Natural killer cell (primary cell): ENCODE measurements around the gene KDM4C. TPM values are rescaled to one million over a fixed set of nuclear protein-coding genes. Genes with fewer than 3 reads are reported as not detected.

ENCODE experiments used
- ATAC-seq, 3 donors: fragments of 150-1000 bp in 2 of 3; fragments of 200-7000 bp in 1 of 3; cut with Tn5 transposase; 1 replicate in 1 of 3; 2 replicates in 2 of 3; pipeline ENCODE4 v1.10.0; 2021; ENCODE audit warnings: mild to moderate bottlenecking in 2 of 3, moderate library complexity in 2 of 3
- DNase-seq, 2 donors: peaks; one replicate each; pipeline versions ENCODE4 v3.0.0 to v3.0.0-alpha.2; 2013 to 2021; ENCODE audit warnings: mixed read lengths in 1 of 2
- H3K27ac ChIP-seq: one replicate; pipeline ENCODE4 v1.5.1; 2013; ENCODE audit warnings: mild to moderate bottlenecking, low read length
- H3K27me3 ChIP-seq: one replicate; pipeline ENCODE4 v1.6.1; 2013; ENCODE audit warnings: low read length; ENCODE audit not compliant: control insufficient read depth, insufficient read depth
- H3K36me3 ChIP-seq: one replicate; pipeline ENCODE4 v1.6.1; 2013; ENCODE audit warnings: low read length; ENCODE audit not compliant: control insufficient read depth, insufficient read depth
- H3K4me1 ChIP-seq: one replicate; pipeline ENCODE4 v1.6.1; 2013; ENCODE audit warnings: low read length; ENCODE audit not compliant: control insufficient read depth, insufficient read depth
- H3K4me3 ChIP-seq: one replicate; pipeline ENCODE4 v1.5.1; 2013; ENCODE audit warnings: low read length
- H3K9me3 ChIP-seq: one replicate; pipeline ENCODE4 v1.6.1; 2013; ENCODE audit warnings: low read length; ENCODE audit not compliant: control insufficient read depth, insufficient read depth
- H3K27ac Mint-ChIP-seq, 2 donors: one replicate each; pipeline ENCODE4 v1.8.0; 2022; ENCODE audit warnings: mild to moderate bottlenecking in 2 of 2, mixed read lengths in 2 of 2, moderate library complexity in 1 of 2
- H3K27me3 Mint-ChIP-seq, 2 donors: one replicate each; pipeline ENCODE4 v1.8.0; 2022; ENCODE audit warnings: low read depth in 2 of 2, mixed read lengths in 2 of 2
- H3K36me3 Mint-ChIP-seq: one replicate; pipeline ENCODE4 v1.8.0; 2022; ENCODE audit warnings: mixed read lengths
- H3K4me1 Mint-ChIP-seq, 2 donors: one replicate each; pipeline ENCODE4 v1.8.0; 2022; ENCODE audit warnings: mixed read lengths in 2 of 2
- H3K4me3 Mint-ChIP-seq: one replicate; pipeline ENCODE4 v1.8.0; 2022; ENCODE audit warnings: mild to moderate bottlenecking, moderate library complexity, mixed read lengths
- H3K9me3 Mint-ChIP-seq, 2 donors: one replicate each; pipeline ENCODE4 v1.8.0; 2022; ENCODE audit warnings: mixed read lengths in 2 of 2
- CTCF ChIP-seq: fragments of 200-600 bp; IDR thresholded peaks from one replicate; pipeline ENCODE4 v1.8.0; 2022; ENCODE audit warnings: antibody characterized with exemption
- WGBS: methylation state at CpG from one replicate; pipeline ENCODE4 v1.1.7; 2013; ENCODE audit warnings: missing lambda C conversion rate; ENCODE audit not compliant: insufficient coverage; 5-methylcytosine and 5-hydroxymethylcytosine counted together
- intact Hi-C: fragments of 100-400 bp; cut with micrococcal nuclease; formaldehyde crosslinking; loops from one replicate; pipeline ENCODE4 v1.14.2; 2022
- total RNA-seq, 4 donors: library from RNA; stranded (reverse); fragments of 120-200 nt in 1 of 4; gene quantifications; one replicate each; pipeline versions ENCODE4 v1.2.3 to v1.2.4, GENCODE V29; 2013 to 2022

Gene KDM4C
- total RNA-seq, 3 donors from 2014 or later (not counting 1 experiment from before 2014, with no cell fraction given), result 115 to 137 (median 116) TPM

- Histone ChIP-seq H3K4me3 (no peak overlapping the region), H3K36me3 (peaks cover 14% of the 10 kb centered on the region), H3K27ac (no peak overlapping the region), H3K9me3 (no peaks in the 10 kb centered on the region), H3K27me3 (no peaks in the 10 kb centered on the region), H3K4me1 (no peaks in the 10 kb centered on the region)
- no peak for DNase-seq
- Mint-ChIP-seq H3K4me3 (no peak overlapping the region), H3K4me1 (peaks cover 7 to 10% of the 10 kb centered on the region in 2 donors), H3K27me3 (no peaks in the 10 kb centered on the region), H3K27ac (peak overlapping the region in 1 of 2 donors; percentile 14), H3K9me3 (no peaks in the 10 kb centered on the region), H3K36me3 (no peaks in the 10 kb centered on the region)
- ATAC-seq, result no peak
- TF ChIP-seq CTCF, result no peak
- intact Hi-C loops, result no loop called here
- WGBS, result 80% methylated on average over 5 of the region's 7 CpGs
Observed at GRCh38 chr9:7055171-7055903, 297.6 kb downstream of the KDM4C start.

DNA sequence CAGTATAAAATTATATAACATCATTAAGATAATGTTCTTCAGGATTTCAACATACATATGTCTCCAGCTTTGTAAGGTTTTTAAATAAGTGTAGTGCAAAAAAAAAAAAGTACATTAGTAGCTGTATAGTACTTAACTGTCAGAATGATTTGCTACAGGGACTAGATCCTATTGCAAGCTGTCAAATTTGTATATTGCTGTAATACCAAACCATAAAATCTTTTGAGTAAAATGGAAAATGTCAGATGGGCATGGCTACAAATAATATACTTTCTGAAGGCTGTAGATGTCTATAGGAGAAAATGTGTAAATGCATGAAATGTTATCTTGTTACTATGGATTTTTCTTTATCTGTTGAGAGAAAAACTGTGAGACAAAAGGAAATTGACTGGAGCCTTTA lies 298.5 kb downstream of the KDM4C start:
- no peak for TF ChIP-seq CTCF
- no peaks in the 10 kb centered on the region for H3K36me3 Mint-ChIP-seq
- H3K4me1 ChIP-seq, result no peaks in the 10 kb centered on the region
- H3K4me1 Mint-ChIP-seq, result peaks cover 10 to 13% of the 10 kb centered on the region in 2 donors
- H3K9me3 ChIP-seq, result no peaks in the 10 kb centered on the region
- H3K27ac Mint-ChIP-seq, result peak overlapping the region in 1 of 2 donors; percentile 14
- no peak overlapping the region for H3K4me3 Mint-ChIP-seq
- intact Hi-C loops, result no loop called here
- ATAC-seq, result no peak
- no peaks in the 10 kb centered on the region for H3K27me3 Mint-ChIP-seq
- H3K36me3 ChIP-seq, result peaks cover 10% of the 10 kb centered on the region
- no peak for DNase-seq
- H3K27me3 ChIP-seq, result no peaks in the 10 kb centered on the region
- no peaks in the 10 kb centered on the region for H3K9me3 Mint-ChIP-seq
- H3K4me3 ChIP-seq, result no peak overlapping the region
- no peak overlapping the region for H3K27ac ChIP-seq

DNA sequence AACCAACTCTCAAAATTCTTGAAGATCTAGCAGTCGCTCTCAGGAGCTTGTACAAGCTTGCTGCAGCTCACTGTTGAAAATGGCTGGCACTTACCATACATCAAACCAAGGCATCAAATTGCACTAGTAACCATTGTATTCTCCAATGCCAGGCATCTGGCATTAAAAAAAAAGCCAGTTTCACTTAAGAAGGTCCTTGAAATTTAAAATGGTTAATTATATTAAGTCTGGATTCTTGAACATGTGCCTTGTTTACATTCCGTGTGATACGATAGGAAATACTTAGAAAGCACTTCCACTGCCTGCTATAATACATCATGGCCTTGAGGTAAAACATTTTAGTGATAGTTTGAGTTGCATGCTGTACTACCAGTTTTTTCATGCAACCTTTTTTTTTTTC lies 300.7 kb downstream of the KDM4C start:
- intact Hi-C loops, result no loop called here
- Histone ChIP-seq H3K4me3 (no peak overlapping the region), H3K36me3 (peaks cover 7% of the 10 kb centered on the region), H3K9me3 (no peaks in the 10 kb centered on the region), H3K27me3 (no peaks in the 10 kb centered on the region), H3K27ac (no peak overlapping the region), H3K4me1 (no peaks in the 10 kb centered on the region)
- Mint-ChIP-seq H3K36me3 (no peaks in the 10 kb centered on the region), H3K4me1 (peaks cover 2 to 10% of the 10 kb centered on the region in 2 donors), H3K27me3 (no peaks in the 10 kb centered on the region), H3K4me3 (no peak overlapping the region), H3K27ac (no peak overlapping the region), H3K9me3 (no peaks in the 10 kb centered on the region)
- ATAC-seq (no peak), DNase-seq (no peak)
- 96% methylated on average over 3 of the region's 3 CpGs for WGBS
- TF ChIP-seq CTCF, result no peak

DNA sequence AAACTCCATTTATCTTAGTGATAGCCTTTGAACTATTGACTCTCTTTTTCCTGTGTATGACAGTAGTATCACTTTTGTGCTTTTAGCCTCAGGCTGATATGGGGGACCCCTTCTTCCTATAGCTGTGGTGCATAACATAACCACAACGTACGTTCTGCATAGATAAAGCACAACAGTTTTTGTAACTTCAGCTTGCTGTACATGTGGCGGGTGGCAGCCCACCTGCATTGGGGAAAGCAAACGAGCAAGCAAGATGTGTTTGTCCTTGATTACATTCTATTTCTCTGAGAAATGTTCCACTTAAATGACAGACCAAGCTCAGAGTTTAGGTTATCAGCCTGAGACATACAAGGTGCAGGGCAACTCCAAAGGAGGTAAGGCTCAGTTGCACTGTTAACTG lies 309.4 kb downstream of the KDM4C start:
- no peak for ATAC-seq
- intact Hi-C loops, result no loop called here
- H3K27me3 ChIP-seq, result no peaks in the 10 kb centered on the region
- no peak overlapping the region for H3K27ac ChIP-seq
- H3K36me3 ChIP-seq, result peaks cover 14% of the 10 kb centered on the region
- H3K9me3 ChIP-seq, result no peaks in the 10 kb centered on the region
- H3K36me3 Mint-ChIP-seq, result no peaks in the 10 kb centered on the region
- no peak overlapping the region for H3K4me3 ChIP-seq
- no peaks in the 10 kb centered on the region for H3K27me3 Mint-ChIP-seq
- H3K4me1 ChIP-seq, result no peaks in the 10 kb centered on the region
- H3K4me1 Mint-ChIP-seq, result peaks cover 4 to 12% of the 10 kb centered on the region in 2 donors
- no peak overlapping the region for H3K4me3 Mint-ChIP-seq
- H3K9me3 Mint-ChIP-seq, result no peaks in the 10 kb centered on the region
- no peak for TF ChIP-seq CTCF
- no peak for DNase-seq
- no peak overlapping the region for H3K27ac Mint-ChIP-seq
- 68% methylated on average over 4 of the region's 4 CpGs for WGBS
